ENCODE data around the gene MVK.
"Not testable (repeated sequence)": the region's sequence is repeated elsewhere in the genome, so short reads cannot be mapped to it uniquely, and the experiment has no call there.

The MVK gene

DNA sequence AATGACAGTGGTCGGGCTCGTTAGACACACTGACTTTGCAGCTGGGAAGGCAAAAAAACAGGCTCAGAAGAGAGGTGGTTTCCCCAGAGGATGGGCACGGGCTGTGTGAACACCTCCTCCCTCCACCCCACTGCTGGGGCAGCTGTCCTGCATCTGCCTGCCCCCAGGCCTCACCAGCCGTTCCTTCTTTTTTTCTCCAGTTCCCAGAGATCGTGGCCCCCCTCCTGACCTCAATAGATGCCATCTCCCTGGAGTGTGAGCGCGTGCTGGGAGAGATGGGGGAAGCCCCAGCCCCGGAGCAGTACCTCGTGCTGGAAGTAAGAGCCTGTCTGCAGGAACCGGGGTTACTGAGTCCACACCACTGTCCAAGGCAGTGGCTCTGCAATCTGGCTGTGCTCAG, 17.4 kb downstream of the MVK start:
- DNase-seq (ENCODE audit: low read depth), result no peak

GRCh38 chr12:109592195-109592904, 18.8 kb downstream of the MVK start:
- no peak for DNase-seq (ENCODE audit: low read depth)

DNA sequence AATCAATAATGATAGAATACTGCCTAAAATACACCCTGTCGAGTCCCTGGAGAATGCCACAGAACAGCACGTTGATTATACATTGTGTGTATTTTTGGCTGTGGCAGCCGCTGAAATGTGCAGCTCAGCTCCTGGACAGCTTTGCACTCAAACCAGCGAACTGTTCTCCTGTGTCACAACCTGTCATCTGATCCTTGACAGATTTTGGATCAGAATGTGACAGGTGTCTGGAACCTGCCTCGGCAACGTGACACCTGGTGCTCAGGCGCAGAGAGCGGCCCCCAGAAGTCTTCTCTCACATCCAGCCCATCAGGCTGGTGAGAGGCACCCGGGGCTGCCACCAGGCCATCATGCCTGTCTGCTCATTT, 19.3 kb downstream of the MVK start:
- no peak for DNase-seq (ENCODE audit: low read depth)

DNA sequence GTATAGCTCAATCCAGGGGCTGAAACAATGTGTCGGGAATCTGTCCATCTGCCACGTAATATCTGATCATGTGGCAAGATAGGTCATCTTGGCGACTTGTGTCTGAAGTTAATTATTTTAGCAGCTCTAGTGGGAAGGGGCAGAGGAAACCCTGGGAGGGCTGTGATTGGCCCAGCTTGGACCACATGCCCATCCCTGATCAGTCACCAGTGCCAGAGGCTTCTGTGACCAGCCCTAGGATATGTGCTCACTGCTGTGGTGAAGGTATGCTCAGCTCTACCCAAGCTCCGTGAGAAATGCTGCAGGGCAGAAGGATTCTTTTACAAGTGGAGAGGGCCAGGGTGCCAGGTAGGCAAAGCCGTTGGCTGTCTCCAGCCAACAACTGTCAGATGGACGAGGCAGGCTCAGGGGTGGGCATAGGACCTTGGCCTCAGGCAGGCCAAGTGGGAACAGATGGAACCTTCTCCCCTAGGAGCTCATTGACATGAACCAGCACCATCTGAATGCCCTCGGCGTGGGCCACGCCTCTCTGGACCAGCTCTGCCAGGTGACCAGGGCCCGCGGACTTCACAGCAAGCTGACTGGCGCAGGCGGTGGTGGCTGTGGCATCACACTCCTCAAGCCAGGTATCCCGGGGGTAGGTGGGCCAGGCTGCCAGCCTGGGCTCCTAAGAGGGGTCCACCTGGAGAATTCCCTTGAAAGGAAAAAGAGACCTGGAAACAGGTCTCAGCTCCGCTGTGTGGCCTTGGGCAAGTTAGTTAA, 21.1 kb downstream of the MVK start:
- no peak for DNase-seq (ENCODE audit: low read depth)

GRCh38 chr12:109595321-109595902, 21.8 kb downstream of the MVK start:
- DNase-seq (ENCODE audit: low read depth), result no peak

- no peak for DNase-seq (ENCODE audit: low read depth)
Observed at GRCh38 chr12:109596418-109597244, 23.0 kb downstream of the MVK start.

DNA sequence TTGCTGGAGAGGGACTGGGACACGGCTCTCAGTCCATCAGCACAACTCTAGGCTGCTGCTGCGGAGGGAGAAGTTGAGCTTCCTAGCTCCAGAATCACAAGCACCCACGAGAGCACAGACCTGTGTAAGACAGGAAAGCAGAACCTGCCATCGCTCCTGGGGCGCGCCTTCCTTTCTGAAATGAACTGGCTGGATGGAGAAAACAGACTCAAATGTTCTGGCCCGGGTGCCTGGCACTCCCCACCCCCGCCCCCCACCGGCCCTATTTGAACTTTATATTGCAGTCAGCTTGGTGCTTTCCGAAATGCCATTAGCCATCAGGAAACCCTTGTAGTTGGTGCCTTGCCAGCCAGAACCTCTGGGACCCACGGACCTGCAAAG, 23.8 kb downstream of the MVK start:
- DNase-seq (ENCODE audit: low read depth), result no peak

DNA sequence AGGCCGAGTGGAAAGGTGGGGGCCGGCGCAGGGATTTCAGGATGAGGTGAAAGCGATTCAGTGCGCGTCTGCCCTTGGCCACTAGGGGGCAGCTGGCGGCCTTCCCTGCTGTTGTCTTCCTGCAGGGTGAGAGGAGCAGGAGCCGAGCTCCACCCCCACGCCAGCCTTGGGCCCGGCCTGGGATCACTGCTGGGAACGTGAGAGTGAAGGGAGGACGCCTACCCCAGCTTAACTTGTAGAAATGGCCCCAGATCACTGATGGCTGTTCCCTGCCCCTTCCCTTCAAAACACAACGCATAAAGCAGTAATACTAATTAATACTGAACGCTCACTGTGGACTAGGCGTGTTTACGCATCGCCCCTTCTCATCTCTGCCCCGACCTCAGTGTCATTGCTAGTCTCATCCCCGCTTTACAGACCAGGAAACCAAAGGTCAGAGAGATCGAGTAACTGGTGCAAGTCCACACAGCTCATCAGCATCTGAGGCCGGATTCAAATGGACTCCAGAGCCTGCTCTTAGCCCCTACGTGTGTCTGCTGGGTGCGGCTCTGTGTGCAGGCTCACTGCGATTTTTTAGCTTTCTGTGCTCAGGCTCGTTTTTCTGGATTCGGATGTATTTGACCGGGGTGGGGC, 24.3 kb downstream of the MVK start:
- peak; percentile 31 for DNase-seq (ENCODE audit: low read depth)

DNA sequence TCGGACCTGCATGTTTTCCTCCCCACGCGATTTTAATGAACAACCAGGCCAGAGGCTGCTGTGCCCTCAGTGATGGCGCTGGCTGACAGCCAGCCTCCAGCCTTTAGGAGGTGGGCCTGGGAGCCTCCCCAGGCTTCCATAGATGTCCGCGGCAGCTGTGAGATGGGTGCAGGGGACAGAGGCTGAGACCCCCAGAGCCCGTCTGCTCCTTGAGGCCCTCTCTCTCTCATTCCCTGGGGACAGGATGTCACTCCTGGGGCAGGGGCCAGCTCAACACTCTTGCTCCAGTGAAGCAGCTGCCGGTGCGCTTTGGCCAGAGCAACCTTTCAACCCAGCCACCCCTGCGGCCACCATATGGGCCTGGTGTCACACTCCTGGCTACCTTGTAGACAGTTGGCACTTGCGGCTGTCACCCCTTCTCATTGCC, 24.8 kb downstream of the MVK start:
- DNase-seq (ENCODE audit: low read depth), result no peak

GRCh38 chr12:109599087-109599486, 25.5 kb downstream of the MVK start:
- DNase-seq (ENCODE audit: low read depth), result no peak

- no peak for DNase-seq (ENCODE audit: low read depth)
Observed at GRCh38 chr12:109600481-109600880, 26.9 kb downstream of the MVK start.

DNA sequence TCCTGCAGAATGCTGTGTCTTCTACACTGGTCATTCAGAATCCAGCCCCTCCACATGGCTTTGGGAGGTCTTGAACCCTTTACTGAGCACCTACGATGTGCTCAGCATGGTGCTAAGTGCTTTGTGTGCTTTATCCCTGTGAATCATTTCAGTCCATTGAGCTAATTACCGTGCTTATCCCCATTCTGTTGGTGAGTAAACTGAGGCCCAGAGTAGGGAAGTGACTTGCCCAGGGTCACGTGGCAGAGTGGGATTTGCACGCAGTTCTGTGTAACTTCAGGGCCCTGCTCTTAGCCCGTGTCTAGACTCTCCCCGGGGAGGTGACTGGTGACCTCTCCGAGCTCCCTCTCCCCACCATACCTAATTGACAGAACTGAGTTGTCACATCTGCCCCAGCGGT, 27.4 kb downstream of the MVK start:
- no peak for DNase-seq (ENCODE audit: low read depth)

DNA sequence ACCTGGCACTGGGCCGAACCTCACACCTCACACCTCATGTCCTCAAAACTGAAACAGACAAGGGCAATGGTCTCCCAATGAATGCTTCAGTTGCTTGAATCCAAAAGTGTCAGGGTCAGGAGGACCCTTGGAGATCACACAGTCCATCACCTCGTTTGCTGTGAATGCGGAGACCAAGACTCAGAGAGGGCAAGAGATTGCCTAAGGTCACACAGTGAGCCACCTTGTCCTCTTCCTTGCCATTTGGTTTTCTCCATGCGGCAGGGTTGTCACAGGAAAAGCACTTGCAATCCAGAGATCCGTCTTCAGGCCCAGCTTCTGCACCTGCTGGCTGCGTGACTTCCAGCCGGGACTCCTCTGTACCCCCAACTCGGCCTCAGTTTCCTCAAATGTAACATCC, 28.0 kb downstream of the MVK start:
- no peak for DNase-seq (ENCODE audit: low read depth)

DNA sequence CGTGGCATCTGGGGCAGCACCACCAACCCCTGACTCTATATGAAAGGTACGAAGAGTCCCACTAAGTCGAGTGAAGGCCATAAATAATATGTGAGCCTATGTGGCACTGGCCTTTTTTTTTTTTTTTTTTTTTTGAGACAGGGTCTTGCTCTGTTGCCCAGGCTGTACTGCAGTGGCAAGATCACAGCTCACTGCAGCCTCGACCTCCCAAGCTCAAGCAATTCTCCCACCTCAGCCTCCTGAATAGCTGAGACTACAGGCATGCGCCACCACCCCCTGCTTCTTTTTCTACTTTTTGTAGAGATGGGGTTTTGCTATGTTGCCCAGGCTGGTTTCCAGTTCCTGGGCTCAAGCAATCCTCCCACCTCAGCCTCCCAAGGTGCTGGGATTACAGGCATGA, 28.5 kb downstream of the MVK start:
- DNase-seq (ENCODE audit: low read depth), result not testable (repeated sequence)

GRCh38 chr12:109604132-109604585, 30.6 kb downstream of the MVK start:
- no peak for DNase-seq (ENCODE audit: low read depth)

GRCh38 chr12:109605016-109605415, 31.4 kb downstream of the MVK start:
- DNase-seq (ENCODE audit: low read depth), result no peak

DNA sequence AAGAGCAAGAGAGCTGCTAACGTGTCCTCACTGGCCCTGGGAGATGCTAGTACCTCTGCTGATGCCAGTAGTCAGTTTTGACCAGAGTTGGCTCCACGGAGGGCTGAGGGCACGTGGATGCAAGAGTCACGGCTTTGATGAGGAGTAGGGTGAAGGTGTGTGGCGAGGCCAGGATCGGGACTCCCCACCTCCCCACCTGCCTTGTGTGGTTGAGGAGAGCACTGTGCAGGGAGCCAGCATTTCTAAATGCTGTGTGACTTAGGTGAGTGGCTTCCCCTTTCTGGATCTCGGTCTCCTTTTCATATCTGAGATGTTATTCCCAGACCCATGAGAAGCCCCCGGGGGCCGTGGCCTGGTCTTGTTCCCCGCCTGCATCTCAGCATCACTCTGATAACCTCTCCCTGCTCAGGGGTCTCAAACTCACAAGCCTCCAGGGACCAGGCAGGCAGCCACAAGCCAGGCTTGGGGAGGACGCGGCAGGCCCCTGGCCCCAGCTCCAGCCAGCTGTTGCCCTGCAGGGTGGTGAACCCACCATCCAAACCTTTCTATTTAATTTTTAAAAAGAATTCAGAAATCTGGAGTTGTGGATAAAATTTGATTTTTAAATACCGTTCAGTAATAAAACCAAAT, 32.1 kb downstream of the MVK start:
- DNase-seq (ENCODE audit: low read depth), result no peak

GRCh38 chr12:109606320-109607028, 32.9 kb downstream of the MVK start:
- DNase-seq (ENCODE audit: low read depth), result no peak

GRCh38 chr12:109607618-109608017, 34.0 kb downstream of the MVK start:
- no peak for DNase-seq (ENCODE audit: low read depth)

- no peak for DNase-seq (ENCODE audit: low read depth)
Observed at GRCh38 chr12:109608270-109608669, 34.7 kb downstream of the MVK start.

- DNase-seq (ENCODE audit: low read depth), result no peak
Observed at GRCh38 chr12:109608793-109609192, 35.2 kb downstream of the MVK start.

Measured in non-pigmented ciliary epithelial cell (primary cell).